GM21619 (cell line): ENCODE results near the gene OSBPL2.

Experiments
- ATAC-seq: cut with Tn5 transposase; IDR thresholded peaks from one replicate; pipeline ENCODE4 v1.9.1; 2021; ENCODE audit not compliant: unreplicated experiment

OSBPL2 gene

GRCh38 chr20:62296724-62297448, 58.6 kb downstream of the OSBPL2 start:
- no peak for ATAC-seq

- ATAC-seq: no peak
Observed at GRCh38 chr20:62297449-62298227, 59.3 kb downstream of the OSBPL2 start.

- ATAC-seq: no peak
Observed at GRCh38 chr20:62298577-62299249, 60.4 kb downstream of the OSBPL2 start.

GRCh38 chr20:62299666-62300236, 61.4 kb downstream of the OSBPL2 start:
- ATAC-seq: no peak

GRCh38 chr20:62300319-62300718, 62.0 kb downstream of the OSBPL2 start:
- no peak for ATAC-seq

GRCh38 chr20:62301111-62301668, 62.9 kb downstream of the OSBPL2 start:
- no peak for ATAC-seq

- ATAC-seq: peak; percentile 38
Observed at GRCh38 chr20:62301773-62302340, 63.5 kb downstream of the OSBPL2 start.

GRCh38 chr20:62302341-62303061, 64.2 kb downstream of the OSBPL2 start, which contains the start of gene ADRM1:
TSS of gene ADRM1 (plus strand) at chr20:62302997. CDS start at chr20:62303569, 572 bp downstream.
- ATAC-seq: peak; percentile 82

GRCh38 chr20:62303062-62303339, 64.7 kb downstream of the OSBPL2 start:
- ATAC-seq: no peak

- no peak for ATAC-seq
Observed at GRCh38 chr20:62303340-62304226, 65.3 kb downstream of the OSBPL2 start.

GRCh38 chr20:62304331-62305148, 66.2 kb downstream of the OSBPL2 start:
- ATAC-seq: no peak

GRCh38 chr20:62305149-62305764, 66.9 kb downstream of the OSBPL2 start:
- ATAC-seq: no peak

- no peak for ATAC-seq
Observed at GRCh38 chr20:62305765-62306413, 67.6 kb downstream of the OSBPL2 start.

- ATAC-seq: no peak
Observed at GRCh38 chr20:62306414-62307187, 68.3 kb downstream of the OSBPL2 start.

GRCh38 chr20:62307226-62308101, 69.1 kb downstream of the OSBPL2 start:
- ATAC-seq: no peak
